HepG2 (cell line): ENCODE data around the gene PRM3. TPM values are rescaled to one million over a fixed set of nuclear protein-coding genes. Genes with fewer than 3 reads are reported as not detected.

Source experiments
- ARNT ChIP-seq: fragments of 450-650 bp; IDR thresholded peaks from 2 replicates; pipeline ENCODE4 v1.6.1; 2017
- CEBPG ChIP-seq: IDR thresholded peaks from 2 replicates; pipeline ENCODE4 v1.6.1; 2016
- DNMT1 ChIP-seq: sonication (generic); formaldehyde crosslinking; IDR thresholded peaks from 2 replicates; pipeline ENCODE4 v1.5.1; 2020; ENCODE audit warnings: mild to moderate bottlenecking, missing genetic modification reagents
- HCFC1 ChIP-seq: fragments of 150-350 bp; IDR thresholded peaks from 2 replicates; pipeline ENCODE4 v1.6.1; 2014; ENCODE audit warnings: low read depth, low read length
- HMG20B ChIP-seq: conservative IDR thresholded peaks from 2 replicates; pipeline ENCODE4 v1.6.1; 2016; ENCODE audit warnings: missing genetic modification reagents, missing compliant biosample characterization
- HNRNPK ChIP-seq: fragments of 200-400 bp; formaldehyde crosslinking; IDR thresholded peaks from 2 replicates; pipeline ENCODE4 v1.6.1; 2018; ENCODE audit warnings: low read length, low read depth, moderate library complexity, mild to moderate bottlenecking; ENCODE audit not compliant: poor library complexity, severe bottlenecking
- KDM3A ChIP-seq: IDR thresholded peaks from 2 replicates; pipeline ENCODE4 v1.6.1; 2018; ENCODE audit warnings: low read depth, missing compliant biosample characterization
- KDM5B ChIP-seq: sonication (generic); formaldehyde crosslinking; IDR thresholded peaks from 2 replicates; pipeline ENCODE4 v1.4.0; 2020; ENCODE audit warnings: missing genetic modification reagents, mild to moderate bottlenecking, borderline replicate concordance
- REL ChIP-seq: sonication (generic); formaldehyde crosslinking; conservative IDR thresholded peaks from 2 replicates; pipeline ENCODE4 v1.8.0; 2022; ENCODE audit warnings: mild to moderate bottlenecking, missing genetic modification reagents, moderate library complexity
- RXRA ChIP-seq: sonication (generic); formaldehyde crosslinking; IDR thresholded peaks from 2 replicates; pipeline ENCODE4 v1.5.1; 2020; ENCODE audit warnings: missing genetic modification reagents
- SIN3A ChIP-seq: IDR thresholded peaks from 2 replicates; pipeline ENCODE4 v1.6.1; 2011; ENCODE audit warnings: low read depth, mild to moderate bottlenecking, control low read depth, low read length, borderline replicate concordance
- TOE1 ChIP-seq: sonication (generic); formaldehyde crosslinking; IDR thresholded peaks from 2 replicates; pipeline ENCODE4 v1.4.0; 2020; ENCODE audit warnings: mild to moderate bottlenecking, missing genetic modification reagents
- ZKSCAN1 ChIP-seq: fragments of 150-350 bp; IDR thresholded peaks from 2 replicates; pipeline ENCODE4 v1.6.1; 2014; ENCODE audit warnings: low read length
- ZNF256 ChIP-seq: sonication (generic); formaldehyde crosslinking; conservative IDR thresholded peaks from 2 replicates; pipeline ENCODE4 v1.4.0; 2020; ENCODE audit warnings: missing genetic modification reagents
- ZNF33A ChIP-seq: sonication (generic); formaldehyde crosslinking; IDR thresholded peaks from 2 replicates; pipeline ENCODE4 v1.5.1; 2020; ENCODE audit warnings: missing genetic modification reagents, mild to moderate bottlenecking, moderate library complexity, borderline replicate concordance
- ZNF34 ChIP-seq: sonication (generic); formaldehyde crosslinking; IDR thresholded peaks from 2 replicates; pipeline ENCODE4 v1.4.0; 2020; ENCODE audit warnings: mild to moderate bottlenecking, missing genetic modification reagents, borderline replicate concordance
- ZNF615 ChIP-seq: sonication (generic); formaldehyde crosslinking; IDR thresholded peaks from 2 replicates; pipeline ENCODE4 v1.5.0; 2020; ENCODE audit warnings: mild to moderate bottlenecking, missing genetic modification reagents, borderline replicate concordance
- ZNF850 ChIP-seq: sonication (generic); formaldehyde crosslinking; conservative IDR thresholded peaks from 2 replicates; pipeline ENCODE4 v1.9.0; 2021; ENCODE audit warnings: mild to moderate bottlenecking, missing genetic modification reagents
- polyA plus RNA-seq, 8 experiments: library from polyadenylated mRNA; depleted of rRNA in 3 of 8; stranded (reverse) in 7 of 8; unstranded in 1 of 8; fragments of >200 nt; fragmentation: Illumina TruSeq in 4 of 8; extraction: Trizol in 4 of 8; gene quantifications; 2 replicates each; pipeline versions ENCODE4 v1.2.1 to v1.2.3, GENCODE V29; 2011 to 2016; ENCODE audit warnings: low read depth in 4 of 8, missing spikeins in 1 of 8, mixed read lengths in 1 of 8; ENCODE audit not compliant: insufficient read depth in 1 of 8
- total RNA-seq, 5 experiments: library from RNA; depleted of rRNA; stranded (reverse); fragments of >200 nt; fragmentation: Illumina TruSeq; extraction: Trizol; gene quantifications; 2 replicates each; pipeline ENCODE4 v1.2.3, GENCODE V29; 2016; ENCODE audit warnings: low read depth in 1 of 5
- TF ChIP-seq, protein P1 (sequence below): sonication (generic); formaldehyde crosslinking; IDR thresholded peaks from 2 replicates; pipeline ENCODE4 v1.4.0; 2020; ENCODE audit warnings: mild to moderate bottlenecking, missing genetic modification reagents
- TF ChIP-seq, protein P2 (sequence below): sonication (generic); formaldehyde crosslinking; IDR thresholded peaks from 2 replicates; pipeline ENCODE4 v1.5.1; 2020; ENCODE audit warnings: missing genetic modification reagents, mild to moderate bottlenecking, borderline replicate concordance
- TF ChIP-seq, protein P3 (sequence below): IDR thresholded peaks from 2 replicates; pipeline ENCODE4 v1.6.1; 2016; ENCODE audit warnings: missing genetic modification reagents, missing compliant biosample characterization
- TF ChIP-seq, protein P4 (sequence below): sonication (generic); formaldehyde crosslinking; IDR thresholded peaks from 2 replicates; pipeline ENCODE4 v1.5.0; 2020; ENCODE audit warnings: mild to moderate bottlenecking, missing genetic modification reagents
- TF ChIP-seq, protein P5 (sequence below): sonication (generic); formaldehyde crosslinking; IDR thresholded peaks from 2 replicates; pipeline ENCODE4 v1.5.1; 2020; ENCODE audit warnings: mild to moderate bottlenecking, missing genetic modification reagents, moderate library complexity

The PRM3 gene
- total and polyA plus RNA-seq, 2 of the 13 experiments (the other 11 are each of a cell fraction or from before 2014, with no cell fraction given), result not detected

DNA sequence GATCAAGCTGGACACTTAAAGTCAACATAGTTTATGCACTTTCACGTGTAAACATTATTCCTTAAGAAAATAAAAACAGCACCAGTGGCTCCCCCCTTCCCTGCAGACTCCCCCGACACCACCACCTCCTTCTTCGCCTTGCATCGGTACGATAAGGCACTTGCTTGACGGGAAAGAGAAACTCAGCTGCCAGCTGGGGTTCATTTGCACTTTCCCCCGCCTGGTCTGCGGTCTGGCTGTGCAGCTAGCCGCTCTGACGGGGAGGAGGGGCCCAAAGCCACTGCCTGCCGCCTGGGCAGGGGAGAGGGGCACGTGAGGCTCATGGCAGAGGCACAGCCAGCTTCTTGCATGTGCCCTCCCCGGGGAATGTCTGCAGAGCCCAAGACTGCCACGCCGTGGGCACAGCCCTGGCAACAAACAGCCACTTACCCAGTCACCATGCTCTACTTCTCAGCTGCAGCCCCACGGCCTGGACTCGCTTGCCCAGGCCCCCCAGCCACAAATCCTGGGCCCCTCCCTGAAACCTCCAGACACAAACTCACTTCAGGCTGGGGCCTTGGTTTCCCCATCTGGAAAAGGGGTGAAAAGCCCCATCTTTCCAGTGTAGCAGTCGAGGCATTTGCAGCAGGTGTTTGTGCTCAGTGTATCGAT is 24.2 kb upstream of the PRM3 start (continued):
- TF ChIP-seq, protein P1, sequence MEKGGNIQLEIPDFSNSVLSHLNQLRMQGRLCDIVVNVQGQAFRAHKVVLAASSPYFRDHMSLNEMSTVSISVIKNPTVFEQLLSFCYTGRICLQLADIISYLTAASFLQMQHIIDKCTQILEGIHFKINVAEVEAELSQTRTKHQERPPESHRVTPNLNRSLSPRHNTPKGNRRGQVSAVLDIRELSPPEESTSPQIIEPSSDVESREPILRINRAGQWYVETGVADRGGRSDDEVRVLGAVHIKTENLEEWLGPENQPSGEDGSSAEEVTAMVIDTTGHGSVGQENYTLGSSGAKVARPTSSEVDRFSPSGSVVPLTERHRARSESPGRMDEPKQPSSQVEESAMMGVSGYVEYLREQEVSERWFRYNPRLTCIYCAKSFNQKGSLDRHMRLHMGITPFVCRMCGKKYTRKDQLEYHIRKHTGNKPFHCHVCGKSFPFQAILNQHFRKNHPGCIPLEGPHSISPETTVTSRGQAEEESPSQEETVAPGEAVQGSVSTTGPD, result no peak
- TF ChIP-seq SIN3A (no peak), TOE1 (CRISPR knock-in tag) (no peak; the same call in 1 of the 2 replicates), ZNF850 (CRISPR knock-in tag) (no peak), ZKSCAN1 (no peak), REL (peak; percentile 70; the same call in 1 of the 2 replicates), ZNF33A (CRISPR knock-in tag) (no peak), HNRNPK (no peak), ZNF256 (CRISPR knock-in tag) (no peak), ARNT (no peak), ZNF615 (CRISPR knock-in tag) (no peak), ZNF34 (CRISPR knock-in tag) (peak; percentile 83; the same call in 1 of the 2 replicates), HCFC1 (no peak), RXRA (peak; percentile 73), CEBPG (CRISPR knock-in tag) (peak; percentile 36; the same call in 1 of the 2 replicates), KDM5B (CRISPR knock-in tag) (peak; percentile 86; the same call in 1 of the 2 replicates), DNMT1 (CRISPR knock-in tag) (peak; percentile 69; the same call in 1 of the 2 replicates), KDM3A (CRISPR knock-in tag) (peak; percentile 59; the same call in 1 of the 2 replicates), HMG20B (CRISPR knock-in tag) (no peak)
- TF ChIP-seq, protein P2, sequence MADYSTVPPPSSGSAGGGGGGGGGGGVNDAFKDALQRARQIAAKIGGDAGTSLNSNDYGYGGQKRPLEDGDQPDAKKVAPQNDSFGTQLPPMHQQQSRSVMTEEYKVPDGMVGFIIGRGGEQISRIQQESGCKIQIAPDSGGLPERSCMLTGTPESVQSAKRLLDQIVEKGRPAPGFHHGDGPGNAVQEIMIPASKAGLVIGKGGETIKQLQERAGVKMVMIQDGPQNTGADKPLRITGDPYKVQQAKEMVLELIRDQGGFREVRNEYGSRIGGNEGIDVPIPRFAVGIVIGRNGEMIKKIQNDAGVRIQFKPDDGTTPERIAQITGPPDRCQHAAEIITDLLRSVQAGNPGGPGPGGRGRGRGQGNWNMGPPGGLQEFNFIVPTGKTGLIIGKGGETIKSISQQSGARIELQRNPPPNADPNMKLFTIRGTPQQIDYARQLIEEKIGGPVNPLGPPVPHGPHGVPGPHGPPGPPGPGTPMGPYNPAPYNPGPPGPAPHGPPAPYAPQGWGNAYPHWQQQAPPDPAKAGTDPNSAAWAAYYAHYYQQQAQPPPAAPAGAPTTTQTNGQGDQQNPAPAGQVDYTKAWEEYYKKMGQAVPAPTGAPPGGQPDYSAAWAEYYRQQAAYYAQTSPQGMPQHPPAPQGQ, result peak; percentile 95; the same call in 1 of the 2 replicates
- TF ChIP-seq, protein P3, sequence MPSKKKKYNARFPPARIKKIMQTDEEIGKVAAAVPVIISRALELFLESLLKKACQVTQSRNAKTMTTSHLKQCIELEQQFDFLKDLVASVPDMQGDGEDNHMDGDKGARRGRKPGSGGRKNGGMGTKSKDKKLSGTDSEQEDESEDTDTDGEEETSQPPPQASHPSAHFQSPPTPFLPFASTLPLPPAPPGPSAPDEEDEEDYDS (CRISPR knock-in tag), result peak; percentile 27; the same call in 1 of the 2 replicates
- TF ChIP-seq, protein P4, sequence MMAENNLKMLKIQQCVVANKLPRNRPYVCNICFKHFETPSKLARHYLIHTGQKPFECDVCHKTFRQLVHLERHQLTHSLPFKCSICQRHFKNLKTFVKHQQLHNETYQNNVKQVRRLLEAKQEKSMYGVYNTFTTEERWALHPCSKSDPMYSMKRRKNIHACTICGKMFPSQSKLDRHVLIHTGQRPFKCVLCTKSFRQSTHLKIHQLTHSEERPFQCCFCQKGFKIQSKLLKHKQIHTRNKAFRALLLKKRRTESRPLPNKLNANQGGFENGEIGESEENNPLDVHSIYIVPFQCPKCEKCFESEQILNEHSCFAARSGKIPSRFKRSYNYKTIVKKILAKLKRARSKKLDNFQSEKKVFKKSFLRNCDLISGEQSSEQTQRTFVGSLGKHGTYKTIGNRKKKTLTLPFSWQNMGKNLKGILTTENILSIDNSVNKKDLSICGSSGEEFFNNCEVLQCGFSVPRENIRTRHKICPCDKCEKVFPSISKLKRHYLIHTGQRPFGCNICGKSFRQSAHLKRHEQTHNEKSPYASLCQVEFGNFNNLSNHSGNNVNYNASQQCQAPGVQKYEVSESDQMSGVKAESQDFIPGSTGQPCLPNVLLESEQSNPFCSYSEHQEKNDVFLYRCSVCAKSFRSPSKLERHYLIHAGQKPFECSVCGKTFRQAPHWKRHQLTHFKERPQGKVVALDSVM, result no peak
- TF ChIP-seq, protein P5, sequence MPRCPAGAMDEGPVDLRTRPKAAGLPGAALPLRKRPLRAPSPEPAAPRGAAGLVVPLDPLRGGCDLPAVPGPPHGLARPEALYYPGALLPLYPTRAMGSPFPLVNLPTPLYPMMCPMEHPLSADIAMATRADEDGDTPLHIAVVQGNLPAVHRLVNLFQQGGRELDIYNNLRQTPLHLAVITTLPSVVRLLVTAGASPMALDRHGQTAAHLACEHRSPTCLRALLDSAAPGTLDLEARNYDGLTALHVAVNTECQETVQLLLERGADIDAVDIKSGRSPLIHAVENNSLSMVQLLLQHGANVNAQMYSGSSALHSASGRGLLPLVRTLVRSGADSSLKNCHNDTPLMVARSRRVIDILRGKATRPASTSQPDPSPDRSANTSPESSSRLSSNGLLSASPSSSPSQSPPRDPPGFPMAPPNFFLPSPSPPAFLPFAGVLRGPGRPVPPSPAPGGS (CRISPR knock-in tag), result no peak; the same call in 1 of the 2 replicates
